PFSK-1 (cell line): ENCODE measurements around the gene MGLL.

Source experiments
- POLR2AphosphoS5 ChIP-seq: IDR thresholded peaks from 2 replicates; pipeline ENCODE4 v1.6.1; 2012; ENCODE audit warnings: low read depth, mild to moderate bottlenecking, control low read depth, low read length, moderate library complexity
- SIN3A ChIP-seq: IDR thresholded peaks from 2 replicates; pipeline ENCODE4 v1.6.1; 2012; ENCODE audit warnings: mild to moderate bottlenecking, low read length, moderate library complexity, borderline replicate concordance; ENCODE audit not compliant: insufficient read depth
- TF ChIP-seq, protein P1 (sequence below), 2 experiments: IDR thresholded peaks; 2 replicates each; pipeline versions ENCODE4 v1.6.1 to v1.8.0; 2011 to 2012; ENCODE audit warnings: low read depth in 2 of 2, low read length in 2 of 2, control low read depth in 1 of 2, inconsistent platforms in 1 of 2, mild to moderate bottlenecking in 1 of 2, moderate library complexity in 1 of 2; ENCODE audit not compliant: insufficient read depth in 1 of 2

DNA sequence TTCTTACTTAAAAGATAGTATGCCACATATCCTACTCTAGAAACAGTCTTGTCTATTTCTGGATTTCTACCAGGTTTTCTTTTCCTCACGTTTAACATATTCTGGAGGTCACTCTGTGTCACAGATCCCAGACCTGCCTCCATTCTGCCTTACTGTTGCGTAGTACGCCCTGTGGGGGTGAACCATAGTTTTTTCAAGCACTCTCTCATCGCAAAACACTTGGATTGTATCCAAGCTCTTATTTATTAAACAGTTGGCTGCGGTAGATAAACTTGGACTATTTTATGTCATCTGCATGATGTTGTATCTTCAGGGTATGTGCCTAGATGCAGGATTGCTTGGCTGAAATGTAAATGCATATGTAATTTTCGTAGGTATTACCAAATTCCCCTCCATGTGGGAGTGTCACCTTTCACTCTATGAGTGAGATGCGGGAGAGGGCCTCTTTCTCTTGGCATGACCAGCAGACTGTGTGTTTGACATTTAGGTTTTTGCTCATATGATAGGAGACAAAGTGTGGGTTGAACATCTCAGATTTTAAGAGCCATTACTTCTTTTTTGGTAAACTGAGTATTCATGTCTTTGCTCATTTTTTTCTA, 93.8 kb downstream of the MGLL start:
- TF ChIP-seq, protein P1, sequence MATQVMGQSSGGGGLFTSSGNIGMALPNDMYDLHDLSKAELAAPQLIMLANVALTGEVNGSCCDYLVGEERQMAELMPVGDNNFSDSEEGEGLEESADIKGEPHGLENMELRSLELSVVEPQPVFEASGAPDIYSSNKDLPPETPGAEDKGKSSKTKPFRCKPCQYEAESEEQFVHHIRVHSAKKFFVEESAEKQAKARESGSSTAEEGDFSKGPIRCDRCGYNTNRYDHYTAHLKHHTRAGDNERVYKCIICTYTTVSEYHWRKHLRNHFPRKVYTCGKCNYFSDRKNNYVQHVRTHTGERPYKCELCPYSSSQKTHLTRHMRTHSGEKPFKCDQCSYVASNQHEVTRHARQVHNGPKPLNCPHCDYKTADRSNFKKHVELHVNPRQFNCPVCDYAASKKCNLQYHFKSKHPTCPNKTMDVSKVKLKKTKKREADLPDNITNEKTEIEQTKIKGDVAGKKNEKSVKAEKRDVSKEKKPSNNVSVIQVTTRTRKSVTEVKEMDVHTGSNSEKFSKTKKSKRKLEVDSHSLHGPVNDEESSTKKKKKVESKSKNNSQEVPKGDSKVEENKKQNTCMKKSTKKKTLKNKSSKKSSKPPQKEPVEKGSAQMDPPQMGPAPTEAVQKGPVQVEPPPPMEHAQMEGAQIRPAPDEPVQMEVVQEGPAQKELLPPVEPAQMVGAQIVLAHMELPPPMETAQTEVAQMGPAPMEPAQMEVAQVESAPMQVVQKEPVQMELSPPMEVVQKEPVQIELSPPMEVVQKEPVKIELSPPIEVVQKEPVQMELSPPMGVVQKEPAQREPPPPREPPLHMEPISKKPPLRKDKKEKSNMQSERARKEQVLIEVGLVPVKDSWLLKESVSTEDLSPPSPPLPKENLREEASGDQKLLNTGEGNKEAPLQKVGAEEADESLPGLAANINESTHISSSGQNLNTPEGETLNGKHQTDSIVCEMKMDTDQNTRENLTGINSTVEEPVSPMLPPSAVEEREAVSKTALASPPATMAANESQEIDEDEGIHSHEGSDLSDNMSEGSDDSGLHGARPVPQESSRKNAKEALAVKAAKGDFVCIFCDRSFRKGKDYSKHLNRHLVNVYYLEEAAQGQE (IDR thresholded peaks at IDR 0.05; ENCODE audit: insufficient read depth in 1 of 2, low read depth in 2 of 2, low read length in 2 of 2): no peak
- TF ChIP-seq SIN3A: no peak
- TF ChIP-seq POLR2AphosphoS5: no peak
